HEK293 (cell line): ENCODE measurements around the gene RPL29.

Experiments
- CTCF ChIA-PET: fragments of 350-600 bp; formaldehyde crosslinking; extraction: SDS; loops from one replicate; lab custom pipeline; 2021; ENCODE audit warnings: antibody characterized with exemption; lab: Yijun Ruan, JAX
- POLR2A ChIA-PET: fragments of 300-600 bp; formaldehyde crosslinking; extraction: SDS; loops from one replicate; lab custom pipeline; 2020; ENCODE audit warnings: antibody characterized with exemption, inconsistent platforms; lab: Yijun Ruan, JAX
- H3K27ac ChIP-seq: fragments of 200-500 bp; sonication (Bioruptor generic); 2 replicates; pipeline ENCODE4 v1.5.1; 2014; ENCODE audit warnings: low read depth, low read length, control low read depth, inconsistent platforms; ENCODE audit errors: extremely low read depth
- H3K36me3 ChIP-seq, 2 experiments: fragments of 200-500 bp in 1 of 2; sonication (Bioruptor generic) in 1 of 2; 1 replicate in 1 of 2; 2 replicates in 1 of 2; pipeline ENCODE4 v1.5.1; 2014 to 2017; ENCODE audit warnings: inconsistent platforms in 2 of 2, low read length in 2 of 2; ENCODE audit not compliant: control insufficient read depth in 2 of 2, insufficient read depth in 1 of 2
- H3K4me1 ChIP-seq: fragments of 200-500 bp; sonication (Bioruptor generic); 2 replicates; pipeline ENCODE4 v1.5.1; 2014; ENCODE audit warnings: mild to moderate bottlenecking, low read length, inconsistent platforms; ENCODE audit not compliant: control insufficient read depth, insufficient read depth
- H3K4me3 ChIP-seq: 2 replicates; pipeline ENCODE4 v1.5.1; 2011; ENCODE audit warnings: low read depth, mild to moderate bottlenecking, control low read depth, low read length, moderate library complexity
- H3K9me3 ChIP-seq: fragments of 200-500 bp; sonication (Bioruptor generic); 2 replicates; pipeline ENCODE4 v1.5.1; 2014; ENCODE audit warnings: low read depth, low read length, inconsistent platforms; ENCODE audit not compliant: control insufficient read depth, insufficient read depth
- GLIS2 ChIP-seq: fragments of 450-650 bp; formaldehyde crosslinking; IDR thresholded peaks from 2 replicates; pipeline ENCODE4 v1.5.1; 2016; ENCODE audit warnings: missing biosample characterization, missing genetic modification characterization
- PRDM1 ChIP-seq: fragments of 450-650 bp; formaldehyde crosslinking; IDR thresholded peaks from 2 replicates; pipeline ENCODE4; 2016; ENCODE audit warnings: missing biosample characterization, missing genetic modification characterization
- ZNF266 ChIP-seq: fragments of 450-650 bp; formaldehyde crosslinking; IDR thresholded peaks from 2 replicates; pipeline ENCODE4 v1.5.1; 2016; ENCODE audit warnings: missing biosample characterization, missing genetic modification characterization, low read depth
- ZNF324 ChIP-seq: fragments of 450-650 bp; formaldehyde crosslinking; IDR thresholded peaks from 2 replicates; pipeline ENCODE4 v1.5.1; 2016; ENCODE audit warnings: missing biosample characterization, missing genetic modification characterization
- ZNF335 ChIP-seq: fragments of 450-650 bp; formaldehyde crosslinking; conservative IDR thresholded peaks from 2 replicates; pipeline ENCODE4 v1.5.1; 2016; ENCODE audit warnings: missing biosample characterization, missing genetic modification characterization
- ZNF394 ChIP-seq: fragments of 450-650 bp; formaldehyde crosslinking; IDR thresholded peaks from 2 replicates; pipeline ENCODE4 v1.5.1; 2016; ENCODE audit warnings: missing biosample characterization, missing genetic modification characterization, mild to moderate bottlenecking, moderate library complexity, borderline replicate concordance
- ZNF571 ChIP-seq: fragments of 450-650 bp; formaldehyde crosslinking; IDR thresholded peaks from 2 replicates; pipeline ENCODE4 v1.5.0; 2017; ENCODE audit warnings: missing biosample characterization, missing genetic modification characterization
- ZNF707 ChIP-seq: fragments of 450-650 bp; formaldehyde crosslinking; IDR thresholded peaks from 2 replicates; pipeline ENCODE4 v1.5.1; 2016; ENCODE audit warnings: missing biosample characterization, missing genetic modification characterization
- ZNF76 ChIP-seq: fragments of 450-650 bp; formaldehyde crosslinking; IDR thresholded peaks from 2 replicates; pipeline ENCODE4; 2016; ENCODE audit warnings: low read depth, missing biosample characterization, missing genetic modification characterization, borderline replicate concordance
- ZNF792 ChIP-seq: fragments of 450-650 bp; formaldehyde crosslinking; IDR thresholded peaks from 2 replicates; pipeline ENCODE4 v1.5.1; 2016; ENCODE audit warnings: missing biosample characterization, missing genetic modification characterization
- ZNF837 ChIP-seq: fragments of 450-650 bp; formaldehyde crosslinking; IDR thresholded peaks from 2 replicates; pipeline ENCODE4 v1.5.1; 2016; ENCODE audit warnings: missing biosample characterization, missing genetic modification characterization
- TF ChIP-seq, protein P1 (sequence below): fragments of 450-650 bp; formaldehyde crosslinking; IDR thresholded peaks from 2 replicates; pipeline ENCODE4 v1.5.0; 2017; ENCODE audit warnings: missing biosample characterization, missing genetic modification characterization, borderline replicate concordance
- TF ChIP-seq, protein P2 (sequence below): fragments of 450-650 bp; formaldehyde crosslinking; optimal IDR thresholded peaks from 2 replicates; pipeline ENCODE3; 2016; ENCODE audit warnings: missing biosample characterization, mild to moderate bottlenecking, missing genetic modification characterization
- TF ChIP-seq, protein P3 (sequence below): fragments of 450-650 bp; formaldehyde crosslinking; IDR thresholded peaks from 2 replicates; pipeline ENCODE4 v1.5.1; 2016; ENCODE audit warnings: missing biosample characterization, missing genetic modification characterization
- TF ChIP-seq, protein P4 (sequence below): fragments of 450-650 bp; formaldehyde crosslinking; IDR thresholded peaks from 2 replicates; pipeline ENCODE4 v1.5.1; 2017; ENCODE audit warnings: missing biosample characterization, mild to moderate bottlenecking, missing genetic modification characterization, moderate library complexity

The RPL29 gene

DNA sequence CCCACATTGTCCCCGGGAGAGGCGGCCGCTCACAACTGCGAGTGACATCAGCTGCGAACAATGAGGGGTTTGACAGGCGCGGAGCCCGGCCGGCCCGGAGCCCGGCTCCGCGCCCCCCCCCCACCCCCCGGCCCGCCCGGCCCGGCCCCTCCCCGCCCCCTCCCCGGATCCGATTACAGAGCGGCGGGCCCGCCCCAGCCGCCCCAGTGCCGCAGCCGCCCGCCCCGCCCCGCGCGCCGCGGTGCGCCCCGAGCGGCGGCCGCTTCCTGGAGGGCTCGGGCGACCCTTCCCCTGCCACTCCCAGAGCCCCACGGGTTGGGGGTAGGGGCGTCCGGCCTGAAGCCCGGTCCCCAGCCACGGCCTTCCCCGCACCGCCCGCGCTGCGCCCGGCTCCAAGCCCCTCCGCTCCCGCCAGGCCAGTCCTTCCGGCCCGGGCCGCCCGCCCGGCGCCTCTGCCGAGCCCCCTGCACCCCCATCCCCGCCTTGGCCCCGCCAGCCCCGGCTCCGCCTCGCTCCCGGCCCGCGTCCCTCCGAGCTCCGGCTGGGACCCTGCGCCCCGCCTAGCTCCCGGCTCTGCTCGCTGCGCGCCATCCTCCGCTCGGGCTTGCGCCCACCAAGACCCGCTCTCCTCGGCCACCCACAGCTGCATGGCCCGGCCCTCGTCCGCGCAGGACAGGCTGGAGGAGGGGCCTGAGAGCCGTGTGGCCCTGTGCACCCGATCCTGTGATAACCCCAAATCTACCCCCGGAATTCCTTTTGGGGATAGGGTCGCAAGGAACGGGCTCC lies 28.1 kb downstream of the RPL29 start, which contains the start of gene PCBP4 (continued):
- TF ChIP-seq, protein P1, sequence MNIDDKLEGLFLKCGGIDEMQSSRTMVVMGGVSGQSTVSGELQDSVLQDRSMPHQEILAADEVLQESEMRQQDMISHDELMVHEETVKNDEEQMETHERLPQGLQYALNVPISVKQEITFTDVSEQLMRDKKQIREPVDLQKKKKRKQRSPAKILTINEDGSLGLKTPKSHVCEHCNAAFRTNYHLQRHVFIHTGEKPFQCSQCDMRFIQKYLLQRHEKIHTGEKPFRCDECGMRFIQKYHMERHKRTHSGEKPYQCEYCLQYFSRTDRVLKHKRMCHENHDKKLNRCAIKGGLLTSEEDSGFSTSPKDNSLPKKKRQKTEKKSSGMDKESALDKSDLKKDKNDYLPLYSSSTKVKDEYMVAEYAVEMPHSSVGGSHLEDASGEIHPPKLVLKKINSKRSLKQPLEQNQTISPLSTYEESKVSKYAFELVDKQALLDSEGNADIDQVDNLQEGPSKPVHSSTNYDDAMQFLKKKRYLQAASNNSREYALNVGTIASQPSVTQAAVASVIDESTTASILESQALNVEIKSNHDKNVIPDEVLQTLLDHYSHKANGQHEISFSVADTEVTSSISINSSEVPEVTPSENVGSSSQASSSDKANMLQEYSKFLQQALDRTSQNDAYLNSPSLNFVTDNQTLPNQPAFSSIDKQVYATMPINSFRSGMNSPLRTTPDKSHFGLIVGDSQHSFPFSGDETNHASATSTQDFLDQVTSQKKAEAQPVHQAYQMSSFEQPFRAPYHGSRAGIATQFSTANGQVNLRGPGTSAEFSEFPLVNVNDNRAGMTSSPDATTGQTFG (tag by site-specific recombination) = no peak
- TF ChIP-seq, protein P2, sequence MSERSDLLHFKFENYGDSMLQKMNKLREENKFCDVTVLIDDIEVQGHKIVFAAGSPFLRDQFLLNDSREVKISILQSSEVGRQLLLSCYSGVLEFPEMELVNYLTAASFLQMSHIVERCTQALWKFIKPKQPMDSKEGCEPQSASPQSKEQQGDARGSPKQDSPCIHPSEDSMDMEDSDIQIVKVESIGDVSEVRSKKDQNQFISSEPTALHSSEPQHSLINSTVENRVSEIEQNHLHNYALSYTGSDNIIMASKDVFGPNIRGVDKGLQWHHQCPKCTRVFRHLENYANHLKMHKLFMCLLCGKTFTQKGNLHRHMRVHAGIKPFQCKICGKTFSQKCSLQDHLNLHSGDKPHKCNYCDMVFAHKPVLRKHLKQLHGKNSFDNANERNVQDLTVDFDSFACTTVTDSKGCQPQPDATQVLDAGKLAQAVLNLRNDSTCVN = peak; percentile 71
- TF ChIP-seq ZNF837 (tag by site-specific recombination) = no peak

DNA sequence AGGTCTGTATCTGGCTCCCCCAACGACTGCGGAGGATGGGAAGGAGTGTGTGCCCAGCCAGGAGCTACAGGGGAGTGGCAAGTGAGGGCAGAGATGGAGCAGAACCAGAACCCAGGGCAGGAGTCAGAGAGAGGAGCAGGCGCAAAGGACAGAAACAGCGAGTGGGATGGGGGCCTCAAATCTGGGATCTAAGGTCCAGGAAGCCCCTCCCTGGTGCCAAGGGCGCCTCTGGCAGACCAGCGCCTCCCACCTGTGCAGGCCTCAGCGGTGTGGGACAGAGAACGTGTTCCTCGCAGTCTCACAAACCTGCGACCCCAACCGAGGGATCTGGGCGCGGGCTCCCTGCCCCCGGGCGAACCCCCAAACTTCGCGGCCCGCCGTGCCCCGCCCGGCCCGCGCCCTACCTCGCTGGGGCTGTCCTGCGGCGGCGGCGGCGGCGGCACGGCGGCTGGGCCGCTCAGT lies 28.7 kb downstream of the RPL29 start:
- CTCF ChIA-PET = interaction anchor here (1.0 kb wide), 1 partner anchor 24 kb away, joined by 3 read pairs; no protein-coding TSS in a partner anchor
- Histone ChIP-seq H3K36me3 (peaks cover 0 to 7% of the 10 kb centered on the region in 2 experiments; a peak in 1 of 3 replicates), H3K27ac (peak overlapping the region; percentile 31; the same call in 1 of the 2 replicates), H3K4me3 (peak overlapping the region; percentile 56), H3K9me3 (no peaks in the 10 kb centered on the region), H3K4me1 (0 out of 2 replicates have a peak, but pooled peaks cover 2% of the 10 kb centered on the region)
- TF ChIP-seq, protein P3, sequence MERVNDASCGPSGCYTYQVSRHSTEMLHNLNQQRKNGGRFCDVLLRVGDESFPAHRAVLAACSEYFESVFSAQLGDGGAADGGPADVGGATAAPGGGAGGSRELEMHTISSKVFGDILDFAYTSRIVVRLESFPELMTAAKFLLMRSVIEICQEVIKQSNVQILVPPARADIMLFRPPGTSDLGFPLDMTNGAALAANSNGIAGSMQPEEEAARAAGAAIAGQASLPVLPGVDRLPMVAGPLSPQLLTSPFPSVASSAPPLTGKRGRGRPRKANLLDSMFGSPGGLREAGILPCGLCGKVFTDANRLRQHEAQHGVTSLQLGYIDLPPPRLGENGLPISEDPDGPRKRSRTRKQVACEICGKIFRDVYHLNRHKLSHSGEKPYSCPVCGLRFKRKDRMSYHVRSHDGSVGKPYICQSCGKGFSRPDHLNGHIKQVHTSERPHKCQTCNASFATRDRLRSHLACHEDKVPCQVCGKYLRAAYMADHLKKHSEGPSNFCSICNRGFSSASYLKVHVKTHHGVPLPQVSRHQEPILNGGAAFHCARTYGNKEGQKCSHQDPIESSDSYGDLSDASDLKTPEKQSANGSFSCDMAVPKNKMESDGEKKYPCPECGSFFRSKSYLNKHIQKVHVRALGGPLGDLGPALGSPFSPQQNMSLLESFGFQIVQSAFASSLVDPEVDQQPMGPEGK = 0 out of 2 replicates have a peak, but pooled peaks have one; percentile 23
- peak; percentile 74 for TF ChIP-seq ZNF335 (tag by site-specific recombination)
- TF ChIP-seq ZNF571 (tag by site-specific recombination) = no peak
- no peak for TF ChIP-seq ZNF707
- TF ChIP-seq ZNF324 (tag by site-specific recombination) = no peak
- TF ChIP-seq ZNF394 (tag by site-specific recombination) = no peak
- TF ChIP-seq, protein P4, sequence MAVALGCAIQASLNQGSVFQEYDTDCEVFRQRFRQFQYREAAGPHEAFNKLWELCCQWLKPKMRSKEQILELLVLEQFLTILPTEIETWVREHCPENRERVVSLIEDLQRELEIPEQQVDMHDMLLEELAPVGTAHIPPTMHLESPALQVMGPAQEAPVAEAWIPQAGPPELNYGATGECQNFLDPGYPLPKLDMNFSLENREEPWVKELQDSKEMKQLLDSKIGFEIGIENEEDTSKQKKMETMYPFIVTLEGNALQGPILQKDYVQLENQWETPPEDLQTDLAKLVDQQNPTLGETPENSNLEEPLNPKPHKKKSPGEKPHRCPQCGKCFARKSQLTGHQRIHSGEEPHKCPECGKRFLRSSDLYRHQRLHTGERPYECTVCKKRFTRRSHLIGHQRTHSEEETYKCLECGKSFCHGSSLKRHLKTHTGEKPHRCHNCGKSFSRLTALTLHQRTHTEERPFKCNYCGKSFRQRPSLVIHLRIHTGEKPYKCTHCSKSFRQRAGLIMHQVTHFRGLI (tag by site-specific recombination) = no peak
- no peak for TF ChIP-seq PRDM1 (tag by site-specific recombination)
- no peak; the same call in 1 of the 2 replicates for TF ChIP-seq GLIS2
- TF ChIP-seq ZNF266 (tag by site-specific recombination) = no peak
- no peak for TF ChIP-seq ZNF792 (tag by site-specific recombination)
- TF ChIP-seq ZNF76 (tag by site-specific recombination) = no peak
- POLR2A ChIA-PET = interaction anchor here (0.6 to 1.8 kb wide), 3 partner anchors 16 to 592 kb away, joined by 3 to 8 read pairs (median 4); partner anchors contain the start of genes ACY1 and RPL29
